ENCODE data around the gene MAD1L1. TPM values are rescaled to one million over a fixed set of nuclear protein-coding genes. Genes with fewer than 3 reads are reported as not detected.

The MAD1L1 gene
- polyA plus RNA-seq, 4 donors, result 23.4 to 29.0 (median 25.7) TPM

DNA sequence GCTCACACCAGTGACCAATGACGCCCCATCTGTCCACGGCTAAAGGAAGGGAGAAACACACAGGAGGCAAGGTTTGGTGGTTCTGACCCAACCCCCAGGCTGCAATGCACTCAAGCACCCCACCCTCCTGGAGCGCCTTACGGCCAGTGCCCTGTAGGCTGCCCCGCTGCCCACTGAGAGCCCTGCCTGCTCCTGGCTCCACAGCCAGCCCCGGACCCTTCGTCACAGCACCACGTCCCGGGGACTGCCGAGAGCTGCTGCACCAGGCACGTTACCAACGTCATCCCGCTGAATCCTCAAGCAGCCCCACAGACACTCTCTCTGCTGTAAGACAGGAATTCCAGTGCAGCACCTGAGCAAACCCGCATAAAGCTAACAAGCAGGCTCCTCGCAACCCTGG lies 87.8 kb downstream of the MAD1L1 start:
- no peak for DNase-seq (ENCODE audit: low read depth in 4 of 4, low spot score in 2 of 4)

GRCh38 chr7:2143981-2144595 lies 88.7 kb downstream of the MAD1L1 start:
- no peak for DNase-seq (ENCODE audit: low read depth in 4 of 4, low spot score in 2 of 4)

DNA sequence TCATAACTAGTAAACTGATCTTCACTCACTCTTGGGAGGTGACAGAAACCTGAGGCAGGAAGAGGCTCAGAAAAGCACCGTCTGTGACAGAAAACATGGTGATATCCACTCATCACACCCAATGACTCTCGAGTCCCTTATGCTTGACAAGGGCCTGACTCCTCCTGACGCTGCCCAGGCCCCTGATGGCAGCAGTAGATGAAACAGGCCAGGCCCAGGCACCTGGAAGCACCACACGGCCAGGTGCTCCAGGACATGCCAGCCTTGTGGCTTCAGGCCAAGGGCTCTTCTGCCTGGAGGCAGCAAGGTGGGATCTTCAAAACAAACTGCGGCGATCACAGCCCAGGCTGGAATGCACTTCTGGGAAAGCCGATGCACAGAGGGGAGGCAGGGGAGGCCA lies 89.3 kb downstream of the MAD1L1 start:
- no peak for DNase-seq (ENCODE audit: low read depth in 4 of 4, low spot score in 2 of 4)

DNA sequence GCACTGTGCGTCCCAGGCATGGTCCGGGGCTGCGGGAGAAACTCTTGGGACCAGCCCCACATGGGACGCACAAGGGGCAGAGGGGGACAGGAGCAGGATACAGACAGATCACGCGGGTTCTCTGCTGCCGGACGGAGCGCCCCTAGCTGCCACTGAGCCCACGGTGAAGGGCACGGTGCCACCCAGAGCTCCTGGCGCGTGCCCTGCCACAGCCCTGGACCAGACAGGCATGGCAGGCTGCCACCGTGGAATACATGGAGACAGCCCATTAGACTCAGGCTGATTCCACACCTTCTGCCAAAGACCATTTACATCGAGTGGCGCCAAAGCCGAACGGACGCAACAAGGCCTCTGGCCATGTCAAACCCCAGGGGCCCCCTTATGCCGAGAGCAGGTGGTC lies 90.4 kb downstream of the MAD1L1 start:
- DNase-seq (ENCODE audit: low read depth in 4 of 4, low spot score in 2 of 4), result no peak

DNA sequence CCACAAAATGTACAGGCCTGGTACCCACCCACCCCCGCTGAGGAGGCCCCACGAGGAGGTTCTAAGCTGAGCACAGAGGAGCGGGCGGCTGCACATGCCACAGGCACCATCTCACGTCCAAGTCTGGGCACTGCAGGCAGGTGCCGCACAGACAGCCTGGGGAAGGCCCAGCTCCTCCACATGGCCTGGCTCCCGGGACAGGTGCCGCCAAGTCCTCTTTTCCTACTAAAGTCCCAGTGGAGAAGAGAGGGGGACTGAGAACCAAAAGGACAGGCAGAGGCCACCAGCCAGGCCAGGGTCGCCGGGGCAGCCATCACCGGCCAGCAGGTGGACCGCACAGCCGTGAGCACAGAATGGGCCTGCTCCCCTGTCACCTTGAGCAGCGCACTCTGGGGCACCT lies 91.1 kb downstream of the MAD1L1 start:
- no peak for DNase-seq (ENCODE audit: low read depth in 4 of 4, low spot score in 2 of 4)

DNA sequence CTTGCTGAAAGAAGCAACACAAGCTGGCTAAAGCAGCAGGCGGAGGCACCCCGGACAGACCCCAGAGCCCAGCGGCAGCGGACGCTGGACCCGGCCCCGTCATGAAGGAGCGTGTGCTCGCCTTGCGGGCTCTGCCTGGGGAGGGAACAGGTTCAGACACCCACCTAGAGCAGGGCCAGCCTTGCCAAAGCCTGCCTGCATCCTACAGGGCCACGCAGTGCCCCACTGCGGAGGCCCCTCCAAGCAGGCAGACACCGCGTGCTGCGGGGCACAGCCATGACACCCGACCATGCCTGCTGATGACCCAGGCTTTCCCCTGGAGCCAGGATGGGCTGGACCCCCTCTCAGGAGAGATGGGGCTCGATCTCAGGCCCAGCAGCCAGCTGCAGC lies 91.7 kb downstream of the MAD1L1 start:
- DNase-seq (ENCODE audit: low read depth in 4 of 4, low spot score in 2 of 4), result no peak

DNA sequence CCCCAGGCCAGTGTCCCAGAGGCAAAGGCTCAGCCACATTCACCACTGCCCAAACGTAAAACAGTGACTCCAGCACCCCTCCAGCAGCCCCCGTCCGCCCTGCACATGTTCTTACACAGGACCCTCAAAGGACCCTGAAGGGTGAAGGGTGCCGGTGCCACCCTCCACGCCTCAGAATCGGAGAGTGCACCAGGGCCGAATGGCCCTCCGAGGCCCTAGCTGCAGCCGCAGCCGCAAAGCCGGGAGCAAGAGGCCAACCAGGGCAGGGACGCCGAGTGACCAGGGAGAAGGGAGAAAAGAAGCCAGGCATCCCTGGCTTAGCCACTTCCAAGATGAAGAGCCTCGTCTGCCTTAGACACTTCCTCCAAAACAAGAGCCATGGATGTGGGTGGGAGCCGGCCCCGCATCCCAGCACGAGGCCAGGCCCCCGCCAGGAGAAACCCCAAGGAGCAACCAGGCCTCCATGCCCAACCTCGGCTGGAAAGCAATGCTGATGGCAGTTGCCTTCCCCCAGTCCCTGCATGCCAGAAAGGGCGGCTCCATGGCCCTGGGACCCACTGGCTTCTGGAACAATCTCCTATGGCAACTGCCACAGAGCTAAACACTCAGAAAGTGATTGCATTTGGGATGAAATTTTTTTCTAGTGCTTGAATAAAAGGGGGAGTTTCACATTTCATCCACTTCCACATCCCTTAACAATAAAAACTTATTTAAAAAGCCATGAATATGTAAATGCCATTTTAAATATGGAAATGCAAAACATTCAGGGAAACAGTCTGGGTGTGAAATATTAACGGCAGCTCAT lies 92.3 kb downstream of the MAD1L1 start:
- DNase-seq (ENCODE audit: low read depth in 4 of 4, low spot score in 2 of 4), result no peak

- no peak for DNase-seq (ENCODE audit: low read depth in 4 of 4, low spot score in 2 of 4)
Measured at GRCh38 chr7:2139004-2139699, 93.6 kb downstream of the MAD1L1 start.

DNA sequence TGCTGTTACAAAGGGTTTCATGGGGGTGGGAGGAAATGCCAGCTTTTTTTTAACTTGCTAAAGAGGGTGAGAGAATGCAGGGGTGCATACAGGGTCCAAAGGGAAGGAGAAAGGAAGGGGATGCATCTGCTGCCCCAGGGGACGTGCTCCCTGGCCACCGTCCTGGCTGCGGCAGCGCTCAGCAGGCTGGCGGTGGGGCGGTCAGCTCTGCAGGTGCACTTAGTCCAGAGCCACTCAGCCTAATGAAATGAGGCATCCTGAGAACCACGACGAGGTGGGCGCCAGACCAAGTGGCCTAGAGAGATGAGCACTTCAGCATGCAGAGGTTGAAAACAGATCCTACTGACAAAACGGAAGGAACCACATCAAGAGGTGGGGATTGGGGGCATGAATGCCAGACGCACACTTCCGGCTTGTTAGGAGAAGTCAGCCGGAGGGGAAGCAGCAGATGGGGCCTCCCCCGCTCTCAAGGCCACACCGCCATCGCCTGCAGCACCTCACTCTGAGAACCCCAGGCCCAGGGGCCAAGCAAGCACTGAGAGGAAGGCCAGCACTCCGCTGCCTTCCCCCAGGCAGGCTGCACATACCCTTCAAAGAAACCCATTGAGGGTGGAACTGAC lies 94.5 kb downstream of the MAD1L1 start:
- DNase-seq (ENCODE audit: low read depth in 4 of 4, low spot score in 2 of 4), result no peak

DNA sequence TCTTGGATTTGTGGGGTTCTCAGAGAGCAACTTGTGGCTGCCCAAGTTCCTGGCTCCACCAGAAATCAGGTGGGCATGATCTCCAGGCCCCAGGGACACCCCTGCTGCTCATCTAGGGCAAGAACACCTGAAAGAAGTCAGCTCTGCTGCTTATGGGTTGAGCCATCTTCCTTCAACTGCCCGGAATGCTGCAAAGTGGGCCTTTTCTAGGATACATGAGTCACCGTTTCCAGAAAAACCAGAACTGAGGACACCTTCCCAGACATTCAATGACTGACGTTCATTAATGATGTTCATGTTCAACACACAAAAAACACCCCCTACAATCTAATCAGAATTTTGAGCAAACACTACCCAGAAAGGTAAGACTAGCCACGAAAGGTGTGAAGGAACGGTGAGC lies 98.0 kb downstream of the MAD1L1 start:
- DNase-seq (ENCODE audit: low read depth in 4 of 4, low spot score in 2 of 4), result no peak

DNA sequence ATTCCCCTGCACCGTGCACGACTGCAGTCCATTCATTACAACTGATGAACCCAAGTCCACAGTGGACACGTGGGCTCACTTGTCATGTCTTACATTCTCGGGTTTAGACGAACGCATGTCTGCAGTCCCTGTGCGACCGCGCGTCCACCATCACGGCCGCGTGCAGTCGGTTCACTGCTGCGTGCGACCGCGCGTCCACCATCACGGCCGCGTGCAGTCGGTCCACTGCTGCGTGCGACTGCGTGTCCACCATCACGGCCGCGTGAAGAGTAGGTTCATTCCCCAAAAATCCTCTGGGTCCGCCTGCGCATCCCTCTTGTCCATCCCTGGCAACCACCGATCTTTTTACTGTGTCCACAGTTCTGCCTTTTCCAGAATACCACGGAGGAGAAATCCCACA lies 100.5 kb downstream of the MAD1L1 start:
- no peak for DNase-seq (ENCODE audit: low read depth in 4 of 4, low spot score in 2 of 4)

GRCh38 chr7:2131800-2132199 lies 100.9 kb downstream of the MAD1L1 start:
- DNase-seq (ENCODE audit: low read depth in 4 of 4, low spot score in 2 of 4), result no peak

- no peak for DNase-seq (ENCODE audit: low read depth in 4 of 4, low spot score in 2 of 4)
Measured at GRCh38 chr7:2131341-2131740, 101.4 kb downstream of the MAD1L1 start.

DNA sequence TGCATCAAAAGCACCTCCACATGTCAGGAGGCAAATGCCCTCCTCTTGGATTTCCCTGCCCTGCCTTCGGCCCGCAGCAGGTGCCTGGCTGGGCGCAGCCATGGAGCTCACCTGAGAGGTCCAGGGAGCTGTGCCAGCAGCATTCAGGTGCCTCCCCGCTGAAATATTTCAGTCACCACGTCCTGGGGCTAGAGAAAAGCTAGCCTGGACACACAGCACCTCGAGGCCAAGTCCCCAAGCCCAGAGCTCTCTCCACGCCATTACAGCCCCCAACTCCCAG lies 102.7 kb downstream of the MAD1L1 start:
- DNase-seq (ENCODE audit: low read depth in 4 of 4, low spot score in 2 of 4), result no peak

- no peak for DNase-seq (ENCODE audit: low read depth in 4 of 4, low spot score in 2 of 4)
Measured at GRCh38 chr7:2129323-2130095, 103.2 kb downstream of the MAD1L1 start.

DNA sequence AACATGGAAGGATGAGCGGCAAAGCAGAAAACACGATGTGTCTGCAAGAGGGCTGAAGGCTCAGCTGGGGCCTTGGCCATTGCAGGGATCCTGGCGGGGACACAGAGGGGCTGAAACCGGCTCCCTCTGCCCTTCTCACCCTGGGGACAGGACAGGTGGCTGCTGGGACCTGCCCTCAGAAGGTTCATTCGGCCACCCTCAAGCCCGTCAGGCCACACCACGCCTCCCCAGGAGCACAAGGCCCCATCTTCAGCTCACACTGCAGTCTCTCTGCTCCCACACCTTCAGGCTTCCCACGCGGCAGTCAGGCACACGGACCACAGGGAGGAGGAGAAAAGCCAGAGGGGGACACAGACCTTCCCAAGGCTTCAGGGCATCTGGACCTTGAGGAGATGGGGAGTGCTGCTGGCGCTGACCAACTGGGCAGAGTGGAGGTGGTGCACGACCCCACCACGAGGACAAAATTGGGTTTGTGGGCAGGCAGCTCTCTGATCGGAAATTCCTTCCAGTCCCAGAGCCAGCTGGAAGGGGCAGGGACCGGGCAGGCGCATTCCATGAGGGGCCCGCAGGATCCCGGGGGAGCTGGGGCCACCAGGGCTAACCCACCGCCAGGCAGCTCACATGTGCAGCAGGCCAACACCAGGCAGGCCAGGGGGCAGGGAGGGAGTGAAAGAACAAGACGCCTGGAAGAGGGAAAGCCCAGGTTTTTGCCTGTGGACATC lies 104.0 kb downstream of the MAD1L1 start:
- no peak for DNase-seq (ENCODE audit: low read depth in 4 of 4, low spot score in 2 of 4)

GRCh38 chr7:2126621-2127020 lies 106.1 kb downstream of the MAD1L1 start:
- no peak for DNase-seq (ENCODE audit: low read depth in 4 of 4, low spot score in 2 of 4)

DNA sequence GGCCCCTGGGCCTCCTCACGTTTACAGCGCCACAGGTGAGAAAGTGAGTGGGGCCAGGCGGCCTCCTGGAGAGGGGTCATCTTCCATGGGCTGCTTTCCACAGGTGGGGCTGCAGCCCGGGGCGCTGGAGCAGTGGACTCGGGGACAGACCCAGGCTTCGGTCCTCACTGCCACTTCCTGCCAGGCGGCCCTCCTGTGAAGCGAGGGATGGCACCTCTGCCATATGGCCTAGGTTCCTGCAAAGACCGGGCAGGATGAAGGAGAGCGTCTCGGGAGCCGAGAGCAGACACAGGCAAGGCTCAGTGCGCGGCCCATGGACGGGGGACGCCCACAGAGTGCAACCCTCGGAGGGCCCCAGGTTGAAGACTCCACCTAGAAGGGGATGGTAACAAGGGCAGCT lies 106.8 kb downstream of the MAD1L1 start:
- DNase-seq (ENCODE audit: low read depth in 4 of 4, low spot score in 2 of 4), result no peak

DNA sequence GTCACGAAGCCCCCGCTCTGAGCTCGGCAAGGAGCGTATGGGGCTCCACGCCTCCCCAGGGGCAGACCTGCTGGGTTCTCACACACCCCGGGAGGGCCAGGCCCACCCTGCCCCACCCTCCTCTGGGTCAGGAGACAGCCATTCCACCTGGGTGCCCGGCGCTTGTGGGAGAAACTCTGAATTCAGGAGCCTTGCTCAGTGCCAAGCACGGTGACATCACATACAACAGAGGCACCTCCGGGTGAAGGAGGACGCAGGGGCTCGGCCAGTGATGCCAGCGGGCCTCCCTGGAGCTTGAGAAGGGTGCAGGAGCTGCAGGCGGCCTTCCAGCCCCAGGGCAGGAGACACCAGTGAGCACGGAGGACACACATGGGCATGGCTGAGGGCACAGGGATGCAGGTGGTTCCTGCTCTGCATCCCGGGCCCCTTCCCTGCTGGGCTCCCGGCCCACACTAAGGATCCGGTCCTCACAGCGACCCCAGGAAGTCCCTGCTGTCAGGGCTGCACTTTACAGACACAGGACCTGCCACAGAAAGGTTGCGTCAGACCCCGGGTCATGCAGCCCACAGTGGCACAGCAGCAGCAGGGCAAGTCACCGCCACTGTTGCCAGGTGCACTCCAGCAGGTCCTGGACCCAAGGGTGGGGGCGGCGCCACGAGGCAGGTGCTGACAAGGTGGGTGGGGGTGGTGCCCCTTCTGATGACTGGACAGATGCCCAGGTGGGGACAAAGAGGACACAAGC lies 108.0 kb downstream of the MAD1L1 start:
- no peak for DNase-seq (ENCODE audit: low read depth in 4 of 4, low spot score in 2 of 4)

GRCh38 chr7:2123916-2124315 lies 108.8 kb downstream of the MAD1L1 start:
- DNase-seq (ENCODE audit: low read depth in 4 of 4, low spot score in 2 of 4), result no peak

All from left renal cortex interstitium (tissue), 4 donors.